22Rv1 (cell line): ENCODE data around the gene MRPL55.

Experiments used
- ZFX ChIP-seq: fragments of 450-650 bp; IDR thresholded peaks from 2 replicates; pipeline ENCODE4 v1.6.1; 2017; ENCODE audit warnings: antibody characterized with exemption, borderline replicate concordance
- TF ChIP-seq, protein P1 (sequence below): fragments of 450-650 bp; IDR thresholded peaks from 2 replicates; pipeline ENCODE4 v1.5.1; 2017; ENCODE audit warnings: mild to moderate bottlenecking

GRCh38 chr1:228108055-228108690 is 926 bp downstream of the MRPL55 start:
- TF ChIP-seq, protein P1, sequence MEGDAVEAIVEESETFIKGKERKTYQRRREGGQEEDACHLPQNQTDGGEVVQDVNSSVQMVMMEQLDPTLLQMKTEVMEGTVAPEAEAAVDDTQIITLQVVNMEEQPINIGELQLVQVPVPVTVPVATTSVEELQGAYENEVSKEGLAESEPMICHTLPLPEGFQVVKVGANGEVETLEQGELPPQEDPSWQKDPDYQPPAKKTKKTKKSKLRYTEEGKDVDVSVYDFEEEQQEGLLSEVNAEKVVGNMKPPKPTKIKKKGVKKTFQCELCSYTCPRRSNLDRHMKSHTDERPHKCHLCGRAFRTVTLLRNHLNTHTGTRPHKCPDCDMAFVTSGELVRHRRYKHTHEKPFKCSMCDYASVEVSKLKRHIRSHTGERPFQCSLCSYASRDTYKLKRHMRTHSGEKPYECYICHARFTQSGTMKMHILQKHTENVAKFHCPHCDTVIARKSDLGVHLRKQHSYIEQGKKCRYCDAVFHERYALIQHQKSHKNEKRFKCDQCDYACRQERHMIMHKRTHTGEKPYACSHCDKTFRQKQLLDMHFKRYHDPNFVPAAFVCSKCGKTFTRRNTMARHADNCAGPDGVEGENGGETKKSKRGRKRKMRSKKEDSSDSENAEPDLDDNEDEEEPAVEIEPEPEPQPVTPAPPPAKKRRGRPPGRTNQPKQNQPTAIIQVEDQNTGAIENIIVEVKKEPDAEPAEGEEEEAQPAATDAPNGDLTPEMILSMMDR, result no peak
- TF ChIP-seq ZFX, result no peak
